Umbilical cord (tissue), 2 donors: Measurements from ENCODE around the gene ARHGAP23. TPM values are rescaled to one million over a fixed set of nuclear protein-coding genes. Genes with fewer than 3 reads are reported as not detected.

Experiments
- DNase-seq: peaks from one replicate; pipeline ENCODE4 v3.0.0-alpha.2; 2015; ENCODE audit warnings: low spot score
- total RNA-seq: library from RNA; depleted of rRNA; stranded (reverse); fragments of >200 nt; gene quantifications from one replicate; pipeline ENCODE4 v1.2.3, GENCODE V29; 2014; ENCODE audit warnings: low replicate concordance; ENCODE audit not compliant: insufficient read depth

The ARHGAP23 gene
- 10.8 TPM for total RNA-seq

- DNase-seq, result peak; percentile 64
These were observed at the start of gene ARHGAP23 for GRCh38 chr17:38428112-38428642. Gene ARHGAP23, plus strand, starts transcription at chr17:38428464. Its CDS starts 22 bp downstream, at chr17:38428486.

- no peak for DNase-seq
These were observed 48.8 kb upstream of the ARHGAP23 start for GRCh38 chr17:38379448-38379847.

GRCh38 chr17:38395090-38395489 is 33.2 kb upstream of the ARHGAP23 start:
- DNase-seq, result no peak

GRCh38 chr17:38397227-38397626 is 31.0 kb upstream of the ARHGAP23 start:
- DNase-seq, result no peak

GRCh38 chr17:38400286-38400685 is 28.0 kb upstream of the ARHGAP23 start:
- DNase-seq, result no peak

GRCh38 chr17:38401459-38401858 is 26.8 kb upstream of the ARHGAP23 start:
- DNase-seq, result no peak

- no peak for DNase-seq
These were observed 25.4 kb upstream of the ARHGAP23 start for GRCh38 chr17:38402897-38403296.

- no peak for DNase-seq
These were observed 24.8 kb upstream of the ARHGAP23 start for GRCh38 chr17:38403491-38403890.

- no peak for DNase-seq
These were observed 23.9 kb upstream of the ARHGAP23 start for GRCh38 chr17:38404174-38404943.

GRCh38 chr17:38405654-38406053 is 22.6 kb upstream of the ARHGAP23 start:
- DNase-seq, result no peak

GRCh38 chr17:38410201-38410600 is 18.1 kb upstream of the ARHGAP23 start:
- no peak for DNase-seq

GRCh38 chr17:38415250-38416194 is 12.7 kb upstream of the ARHGAP23 start:
- DNase-seq, result peak; percentile 59

- DNase-seq, result no peak
These were observed 11.4 kb upstream of the ARHGAP23 start for GRCh38 chr17:38416840-38417209.

- no peak for DNase-seq
These were observed 10.9 kb upstream of the ARHGAP23 start for GRCh38 chr17:38417210-38417951.

- no peak for DNase-seq
These were observed 10.1 kb upstream of the ARHGAP23 start for GRCh38 chr17:38418062-38418692.

- no peak for DNase-seq
These were observed 9.4 kb upstream of the ARHGAP23 start for GRCh38 chr17:38418693-38419507.

GRCh38 chr17:38419508-38419981 is 8.7 kb upstream of the ARHGAP23 start:
- DNase-seq, result no peak

GRCh38 chr17:38420518-38420917 is 7.7 kb upstream of the ARHGAP23 start:
- DNase-seq, result no peak

GRCh38 chr17:38421171-38421841 is 7.0 kb upstream of the ARHGAP23 start:
- DNase-seq, result peak; percentile 82
